ENCODE measurements around the gene SPINDOC.
"Not testable (repeated sequence)": the region's sequence is repeated elsewhere in the genome, so short reads cannot be mapped to it uniquely, and the experiment has no call there.

The SPINDOC gene

GRCh38 chr11:63813035-63813562 lies at the start of gene SPINDOC:
Gene SPINDOC, plus strand, starts transcription at chr11:63813456. Its CDS starts 231 bp downstream, at chr11:63813687.
- peak; percentile 27 for DNase-seq

- no peak for DNase-seq
Observed at GRCh38 chr11:63763496-63764339, 49.5 kb upstream of the SPINDOC start.

- DNase-seq = no peak
Observed at GRCh38 chr11:63764340-63764678, 48.9 kb upstream of the SPINDOC start.

GRCh38 chr11:63764679-63765647 lies 48.3 kb upstream of the SPINDOC start:
- no peak for DNase-seq

- DNase-seq = no peak
Observed at GRCh38 chr11:63765688-63766241, 47.5 kb upstream of the SPINDOC start.

- DNase-seq = no peak
Observed at GRCh38 chr11:63766531-63767235, 46.6 kb upstream of the SPINDOC start.

GRCh38 chr11:63767267-63767564 lies 46.0 kb upstream of the SPINDOC start:
- DNase-seq = no peak

- no peak for DNase-seq
Observed at GRCh38 chr11:63767565-63768236, 45.6 kb upstream of the SPINDOC start.

- no peak for DNase-seq
Observed at GRCh38 chr11:63768237-63769041, 44.8 kb upstream of the SPINDOC start, which contains the start of gene ZFTA. Gene ZFTA, minus strand, starts transcription at chr11:63768775. Its CDS starts 153 bp downstream, at chr11:63768622.

GRCh38 chr11:63769042-63769713 lies 44.1 kb upstream of the SPINDOC start:
- DNase-seq = no peak

GRCh38 chr11:63769714-63770455 lies 43.4 kb upstream of the SPINDOC start:
- peak; percentile 68 for DNase-seq

GRCh38 chr11:63770763-63771162 lies 42.5 kb upstream of the SPINDOC start:
- no peak for DNase-seq

- not testable (repeated sequence) for DNase-seq
Observed at GRCh38 chr11:63771741-63772318, 41.4 kb upstream of the SPINDOC start.

- DNase-seq = no peak
Observed at GRCh38 chr11:63775191-63775590, 38.1 kb upstream of the SPINDOC start.

- DNase-seq = no peak
Observed at GRCh38 chr11:63779039-63779438, 34.2 kb upstream of the SPINDOC start.

GRCh38 chr11:63782749-63783148 lies 30.5 kb upstream of the SPINDOC start:
- DNase-seq = no peak

- DNase-seq = no peak
Observed at GRCh38 chr11:63783925-63784592, 29.2 kb upstream of the SPINDOC start.

- no peak for DNase-seq
Observed at GRCh38 chr11:63785823-63786222, 27.4 kb upstream of the SPINDOC start.
